Keratinocyte (primary cell): ENCODE data around the gene BCAS4. TPM values are rescaled to one million over a fixed set of nuclear protein-coding genes. Genes with fewer than 3 reads are reported as not detected.

Source experiments
- DNase-seq: peaks from one replicate; pipeline ENCODE4 v3.0.0-alpha.2; 2011; ENCODE audit warnings: low read depth, missing footprints, low spot score
- FAIRE-seq: peaks from 2 replicates; lab custom pipeline; 2011; peaks lifted over from hg19 to GRCh38; lab: Jason Lieb, UNC
- H2AFZ ChIP-seq: 2 replicates; pipeline ENCODE4 v1.6.0; 2012; ENCODE audit warnings: low read length, control low read depth, inconsistent platforms; ENCODE audit not compliant: control insufficient read depth
- H3K27ac ChIP-seq: 2 replicates; pipeline ENCODE4 v1.5.1; 2011; ENCODE audit warnings: low read length; ENCODE audit not compliant: control insufficient read depth, insufficient read depth
- H3K27me3 ChIP-seq: 3 replicates; pipeline ENCODE4 v1.6.0; 2011; ENCODE audit warnings: low read length; ENCODE audit not compliant: control insufficient read depth, insufficient read depth; ENCODE audit errors: extremely low read depth
- H3K36me3 ChIP-seq, 2 experiments: 2 replicates in 1 of 2; 3 replicates in 1 of 2; pipeline ENCODE4 v1.5.1; 2011; ENCODE audit warnings: low read length in 2 of 2, mild to moderate bottlenecking in 1 of 2; ENCODE audit not compliant: control insufficient read depth in 2 of 2, insufficient read depth in 2 of 2; ENCODE audit errors: extremely low read depth in 1 of 2
- H3K4me1 ChIP-seq: 3 replicates; pipeline ENCODE4 v1.5.1; 2011; ENCODE audit warnings: low read length; ENCODE audit not compliant: control insufficient read depth, insufficient read depth; ENCODE audit errors: extremely low read depth
- H3K4me2 ChIP-seq: 3 replicates; pipeline ENCODE4 v1.6.0; 2011; ENCODE audit warnings: low read depth, low read length; ENCODE audit not compliant: control insufficient read depth, insufficient read depth; ENCODE audit errors: extremely low read depth
- H3K4me3 ChIP-seq, 3 experiments: fragments of 200-600 bp in 1 of 3; sonication (generic) in 1 of 3; 2 replicates in 2 of 3; 3 replicates in 1 of 3; pipeline ENCODE4 v1.5.1; 2011 to 2016; ENCODE audit warnings: low read length in 3 of 3, mild to moderate bottlenecking in 3 of 3, control low read depth in 2 of 3, inconsistent platforms in 1 of 3, low read depth in 1 of 3, mixed read lengths in 1 of 3, mixed run types in 1 of 3, moderate library complexity in 1 of 3; ENCODE audit not compliant: control insufficient read depth in 2 of 3, insufficient read depth in 2 of 3; ENCODE audit errors: extremely low read depth in 1 of 3
- H3K79me2 ChIP-seq: 2 replicates; pipeline ENCODE4 v1.6.0; 2012; ENCODE audit warnings: low read length; ENCODE audit not compliant: control insufficient read depth, insufficient read depth
- H3K9ac ChIP-seq: 3 replicates; pipeline ENCODE4 v1.6.0; 2011; ENCODE audit warnings: low read length; ENCODE audit not compliant: control insufficient read depth, insufficient read depth; ENCODE audit errors: extremely low read depth
- H3K9me1 ChIP-seq: 3 replicates; pipeline ENCODE4 v1.6.0; 2011; ENCODE audit warnings: low read length; ENCODE audit not compliant: control insufficient read depth, insufficient read depth; ENCODE audit errors: extremely low read depth
- H3K9me3 ChIP-seq: 2 replicates; pipeline ENCODE4 v1.5.1; 2012; ENCODE audit warnings: low read depth, low read length; ENCODE audit not compliant: control insufficient read depth
- H4K20me1 ChIP-seq: 3 replicates; pipeline ENCODE4 v1.6.0; 2011; ENCODE audit warnings: low read length; ENCODE audit not compliant: control insufficient read depth, insufficient read depth; ENCODE audit errors: extremely low read depth
- CTCF ChIP-seq, 3 experiments: IDR thresholded peaks in 1 of 3; conservative IDR thresholded peaks in 1 of 3; optimal IDR thresholded peaks in 1 of 3; 2 replicates in 2 of 3; 3 replicates in 1 of 3; pipeline versions ENCODE3 to v1.5.1; 2011; ENCODE audit warnings: low read length in 3 of 3, mild to moderate bottlenecking in 3 of 3, moderate library complexity in 2 of 3, control low read depth in 1 of 3, inconsistent platforms in 1 of 3; ENCODE audit not compliant: insufficient read depth in 2 of 3; ENCODE audit errors: extremely low read depth in 1 of 3
- EZH2 ChIP-seq: IDR thresholded peaks from one replicate; pipeline ENCODE4 v1.6.1; 2012; ENCODE audit warnings: inconsistent platforms, mild to moderate bottlenecking, low read length, moderate library complexity
- dilution Hi-C: fragments of 300-500 bp; cut with MboI; formaldehyde crosslinking; loops from one replicate; pipeline ENCODE4 v1.7.0; 2020; ENCODE audit warnings: low sequenced_read_pairs; ENCODE audit not compliant: extremely low pct_ligation_motif_present
- polyA plus RNA-seq, 5 experiments: library from polyadenylated mRNA; depleted of rRNA in 3 of 5; stranded (reverse) in 3 of 5; stranded (forward) in 1 of 5; unstranded in 1 of 5; fragments of >200 nt; gene quantifications; 1 replicate in 1 of 5; 2 replicates in 3 of 5; 3 replicates in 1 of 5; pipeline versions ENCODE4 v1.2.1 to v1.2.3, GENCODE V29; 2011 to 2012; ENCODE audit warnings: missing spikeins in 2 of 5, low read depth in 1 of 5, low replicate concordance in 1 of 5

Gene BCAS4
- polyA plus RNA-seq, 1 donor (not counting 4 experiments of a cell fraction or from before 2014, with no cell fraction given): 13.8 TPM

DNA sequence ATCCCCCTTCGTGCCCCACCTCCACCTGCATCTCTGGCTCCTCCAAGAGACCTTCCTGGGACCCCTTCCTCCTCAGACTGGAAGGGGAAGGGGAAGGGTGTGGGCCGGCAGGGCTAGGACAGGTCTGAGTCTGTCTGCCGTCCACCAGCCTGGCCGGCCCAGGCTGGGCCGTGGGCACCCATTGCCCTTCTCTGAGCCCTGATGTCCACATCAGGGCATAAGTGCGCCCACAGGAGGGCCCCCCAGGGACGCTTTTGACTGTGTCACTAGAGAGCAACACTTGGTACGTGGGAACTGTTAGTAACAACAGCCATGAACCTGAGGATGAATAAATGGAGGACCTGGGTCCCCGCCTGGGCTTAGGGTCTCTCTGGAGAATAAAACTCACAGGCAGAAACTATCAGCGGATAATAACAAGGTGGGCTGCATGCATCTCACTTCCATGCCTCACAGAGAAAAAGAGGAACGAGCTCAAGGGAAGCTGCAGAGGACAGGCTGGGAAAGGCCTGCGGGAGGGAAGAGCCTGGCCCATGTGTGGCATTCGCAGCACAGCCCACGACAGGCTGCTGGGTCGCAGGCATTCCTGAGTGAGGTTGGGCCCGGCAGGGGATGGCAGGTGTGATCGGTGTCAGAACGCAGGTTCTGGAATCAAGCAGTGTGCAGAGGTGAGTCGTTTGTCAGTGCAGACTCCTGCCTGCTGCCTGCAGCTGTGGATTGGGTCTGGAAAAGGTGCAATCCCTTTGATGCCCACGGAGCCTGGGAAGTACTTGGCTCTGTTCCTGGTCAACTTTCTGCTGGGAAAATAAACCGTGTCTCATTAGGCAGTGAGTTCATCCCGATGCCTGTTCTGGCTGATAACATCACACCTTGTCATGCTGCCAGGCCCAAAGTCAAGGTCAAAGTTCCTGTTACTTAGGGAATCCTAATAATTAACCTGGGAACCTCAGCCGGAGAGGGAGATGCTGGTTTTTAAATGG is 60.9 kb downstream of the BCAS4 start:
- Histone ChIP-seq H3K36me3 (no peaks in the 10 kb centered on the region), H3K9me1 (no peaks in the 10 kb centered on the region), H4K20me1 (no peaks in the 10 kb centered on the region), H3K9ac (peak overlapping the region; percentile 33), H3K79me2 (no peaks in the 10 kb centered on the region), H2AFZ (no peak overlapping the region), H3K4me1 (peaks cover 15% of the 10 kb centered on the region), H3K9me3 (no peaks in the 10 kb centered on the region), H3K27ac (no peak overlapping the region), H3K4me3 (no peak overlapping the region), H3K27me3 (no peaks in the 10 kb centered on the region), H3K4me2 (peak overlapping the region; percentile 37)
- FAIRE-seq: peak; percentile 52
- no peak for TF ChIP-seq EZH2
- TF ChIP-seq CTCF (optimal IDR thresholded peaks at IDR 0.05 in 1 of 3, IDR thresholded peaks at IDR 0.05 in 1 of 3, conservative IDR thresholded peaks at IDR 0.05 in 1 of 3; ENCODE audit: extremely low read depth in 1 of 3, insufficient read depth in 2 of 3, low read length in 3 of 3): no peak
- dilution Hi-C loops: no loop called here
- no peak for DNase-seq

GRCh38 chr20:50856475-50857041 is 61.7 kb downstream of the BCAS4 start:
- no peak for FAIRE-seq
- H3K27ac ChIP-seq: no peak overlapping the region

More at GRCh38 chr20:50856475-50857041, 61.7 kb downstream of the BCAS4 start:
- dilution Hi-C loops: no loop called here
- Histone ChIP-seq H3K36me3 (no peaks in the 10 kb centered on the region), H3K4me3 (no peak overlapping the region), H3K9me1 (no peaks in the 10 kb centered on the region), H2AFZ (no peak overlapping the region), H3K79me2 (no peaks in the 10 kb centered on the region), H3K9ac (no peak overlapping the region), H3K4me2 (peak overlapping the region; percentile 37), H3K9me3 (no peaks in the 10 kb centered on the region), H3K27me3 (no peaks in the 10 kb centered on the region), H4K20me1 (no peaks in the 10 kb centered on the region), H3K4me1 (peaks cover 12% of the 10 kb centered on the region)
- DNase-seq: no peak
- TF ChIP-seq CTCF (optimal IDR thresholded peaks at IDR 0.05 in 1 of 3, IDR thresholded peaks at IDR 0.05 in 1 of 3, conservative IDR thresholded peaks at IDR 0.05 in 1 of 3; ENCODE audit: extremely low read depth in 1 of 3, insufficient read depth in 2 of 3, low read length in 3 of 3): no peak
